Thymus (tissue), 11 donors: ENCODE results near the gene ZNF608. TPM values are rescaled to one million over a fixed set of nuclear protein-coding genes. Genes with fewer than 3 reads are reported as not detected.

ENCODE experiments used
- DNase-seq, 9 donors: peaks; one replicate each; pipeline ENCODE4 v3.0.0-alpha.2; 2013; ENCODE audit warnings: low spot score in 9 of 9, low read depth in 6 of 9, missing footprints in 1 of 9
- H3K27ac ChIP-seq, 2 donors: one replicate each; pipeline ENCODE4 v1.5.1; 2013; ENCODE audit warnings: control low read depth in 1 of 2, low read depth in 1 of 2, low read length in 1 of 2, mild to moderate bottlenecking in 1 of 2, moderate library complexity in 1 of 2
- H3K27me3 ChIP-seq, 2 donors: one replicate each; pipeline ENCODE4 v1.5.1; 2013; ENCODE audit warnings: low read length in 1 of 2; ENCODE audit not compliant: control insufficient read depth in 2 of 2, insufficient read depth in 1 of 2
- H3K36me3 ChIP-seq, 2 donors: one replicate each; pipeline ENCODE4 v1.5.1; 2013; ENCODE audit warnings: low read length in 1 of 2, mild to moderate bottlenecking in 1 of 2, moderate library complexity in 1 of 2; ENCODE audit not compliant: control insufficient read depth in 2 of 2, insufficient read depth in 2 of 2
- H3K4me1 ChIP-seq, 2 donors: one replicate each; pipeline ENCODE4 v1.5.1; 2013; ENCODE audit warnings: low read length in 2 of 2; ENCODE audit not compliant: control insufficient read depth in 2 of 2, insufficient read depth in 2 of 2
- H3K4me3 ChIP-seq, 2 donors: one replicate each; pipeline ENCODE4 v1.5.1; 2013; ENCODE audit warnings: low read length in 2 of 2, control low read depth in 1 of 2, mild to moderate bottlenecking in 1 of 2
- H3K9me3 ChIP-seq, 2 donors: one replicate each; pipeline ENCODE4 v1.5.1; 2013; ENCODE audit warnings: low read length in 1 of 2, mild to moderate bottlenecking in 1 of 2; ENCODE audit not compliant: control insufficient read depth in 2 of 2, insufficient read depth in 1 of 2
- WGBS: extraction: QIAGEN DNeasy Blood & Tissue Kit; methylation state at CpG from one replicate; pipeline ENCODE4 v1.1.7; 2013; 5-methylcytosine and 5-hydroxymethylcytosine counted together
- polyA plus RNA-seq: library from polyadenylated mRNA; stranded (reverse); fragments of 200-250 nt; gene quantifications from one replicate; pipeline ENCODE4 v1.2.3, GENCODE V29; 2013
- total RNA-seq: library from RNA; stranded (reverse); fragments of 120-200 nt; gene quantifications from one replicate; pipeline ENCODE4 v1.2.4, GENCODE V29; 2013
- donor health status: healthy.

ZNF608 gene
- total and polyA plus RNA-seq, 2 donors, result 9.3 to 14.0 TPM

- 91% methylated on average over 3 of the region's 3 CpGs for WGBS
Observed at GRCh38 chr5:124755565-124755964, 9.1 kb upstream of the ZNF608 start.

GRCh38 chr5:124755041-124755440 lies 8.6 kb upstream of the ZNF608 start:
- no peaks in the 10 kb centered on the region for H3K27me3 ChIP-seq

More at GRCh38 chr5:124755565-124755964, 9.1 kb upstream of the ZNF608 start:
- Histone ChIP-seq H3K36me3 (no peaks in the 10 kb centered on the region), H3K27ac (no peak overlapping the region), H3K27me3 (no peaks in the 10 kb centered on the region), H3K4me3 (no peak overlapping the region), H3K4me1 (no peaks in the 10 kb centered on the region), H3K9me3 (no peaks in the 10 kb centered on the region)
- peak in 1 of 9 donors; percentile 60 for DNase-seq

DNA sequence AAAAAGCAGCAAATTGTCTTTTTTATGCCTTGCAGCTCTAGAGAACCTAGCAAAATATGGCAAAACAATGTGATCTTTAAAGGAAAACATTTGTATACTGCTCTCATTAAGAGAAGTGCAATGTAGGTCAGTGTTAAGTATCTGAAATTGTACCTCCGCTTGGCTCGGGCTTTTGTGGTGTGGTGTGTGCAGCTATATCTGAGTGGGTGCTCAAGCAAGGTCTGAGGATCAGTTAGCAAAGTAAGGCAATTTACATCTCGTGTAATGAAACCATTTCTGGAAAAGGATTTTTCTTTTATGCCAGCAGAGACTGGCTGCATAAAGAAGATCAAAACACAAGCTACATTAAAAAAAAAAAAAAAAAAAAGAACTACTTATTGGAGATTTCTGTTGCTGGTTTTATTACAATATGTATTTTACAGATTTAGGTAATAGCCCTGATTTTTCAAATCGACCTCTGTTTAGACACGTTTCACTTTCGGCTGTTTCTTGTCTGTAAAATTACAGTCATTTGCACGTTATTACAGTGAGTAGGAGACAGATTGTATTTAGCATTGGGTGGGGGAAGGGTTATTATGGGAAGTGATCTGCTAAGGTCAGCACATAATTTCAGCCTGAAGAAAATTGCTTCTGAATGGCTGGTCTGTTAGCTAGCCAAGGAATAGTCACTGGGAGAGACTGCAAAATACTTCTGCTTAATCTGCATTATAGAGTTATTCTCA lies 7.9 kb upstream of the ZNF608 start:
- H3K27me3 ChIP-seq, result no peaks in the 10 kb centered on the region
- DNase-seq, result no peak
- no peak overlapping the region for H3K27ac ChIP-seq
- H3K36me3 ChIP-seq, result no peaks in the 10 kb centered on the region
- H3K9me3 ChIP-seq, result no peaks in the 10 kb centered on the region
- H3K4me1 ChIP-seq, result peaks cover 0 to 4% of the 10 kb centered on the region in 2 donors
- H3K4me3 ChIP-seq, result no peak overlapping the region
- 92% methylated on average over 7 of the region's 7 CpGs for WGBS

More at GRCh38 chr5:124755041-124755440, 8.6 kb upstream of the ZNF608 start:
- Histone ChIP-seq H3K36me3 (no peaks in the 10 kb centered on the region), H3K27ac (no peak overlapping the region), H3K9me3 (no peaks in the 10 kb centered on the region), H3K4me1 (no peaks in the 10 kb centered on the region), H3K4me3 (no peak overlapping the region)
- DNase-seq, result no peak
- 97% methylated on average over 2 of the region's 2 CpGs for WGBS

- no peak for DNase-seq
Observed at GRCh38 chr5:124752854-124753720, 6.6 kb upstream of the ZNF608 start.

GRCh38 chr5:124751031-124751430 lies 4.6 kb upstream of the ZNF608 start:
- Histone ChIP-seq H3K4me3 (no peak overlapping the region), H3K9me3 (no peaks in the 10 kb centered on the region), H3K4me1 (peaks cover 0 to 13% of the 10 kb centered on the region in 2 donors), H3K27me3 (peaks cover 0 to 6% of the 10 kb centered on the region in 2 donors), H3K27ac (no peak overlapping the region), H3K36me3 (no peaks in the 10 kb centered on the region)
- DNase-seq, result no peak
- WGBS, result 93% methylated on average over 2 of the region's 2 CpGs

More at GRCh38 chr5:124752854-124753720, 6.6 kb upstream of the ZNF608 start:
- Histone ChIP-seq H3K27ac (no peak overlapping the region), H3K27me3 (no peaks in the 10 kb centered on the region), H3K4me1 (peaks cover 0 to 7% of the 10 kb centered on the region in 2 donors), H3K4me3 (no peak overlapping the region), H3K9me3 (no peaks in the 10 kb centered on the region), H3K36me3 (no peaks in the 10 kb centered on the region)
- 94% methylated on average over 6 of the region's 6 CpGs for WGBS

DNA sequence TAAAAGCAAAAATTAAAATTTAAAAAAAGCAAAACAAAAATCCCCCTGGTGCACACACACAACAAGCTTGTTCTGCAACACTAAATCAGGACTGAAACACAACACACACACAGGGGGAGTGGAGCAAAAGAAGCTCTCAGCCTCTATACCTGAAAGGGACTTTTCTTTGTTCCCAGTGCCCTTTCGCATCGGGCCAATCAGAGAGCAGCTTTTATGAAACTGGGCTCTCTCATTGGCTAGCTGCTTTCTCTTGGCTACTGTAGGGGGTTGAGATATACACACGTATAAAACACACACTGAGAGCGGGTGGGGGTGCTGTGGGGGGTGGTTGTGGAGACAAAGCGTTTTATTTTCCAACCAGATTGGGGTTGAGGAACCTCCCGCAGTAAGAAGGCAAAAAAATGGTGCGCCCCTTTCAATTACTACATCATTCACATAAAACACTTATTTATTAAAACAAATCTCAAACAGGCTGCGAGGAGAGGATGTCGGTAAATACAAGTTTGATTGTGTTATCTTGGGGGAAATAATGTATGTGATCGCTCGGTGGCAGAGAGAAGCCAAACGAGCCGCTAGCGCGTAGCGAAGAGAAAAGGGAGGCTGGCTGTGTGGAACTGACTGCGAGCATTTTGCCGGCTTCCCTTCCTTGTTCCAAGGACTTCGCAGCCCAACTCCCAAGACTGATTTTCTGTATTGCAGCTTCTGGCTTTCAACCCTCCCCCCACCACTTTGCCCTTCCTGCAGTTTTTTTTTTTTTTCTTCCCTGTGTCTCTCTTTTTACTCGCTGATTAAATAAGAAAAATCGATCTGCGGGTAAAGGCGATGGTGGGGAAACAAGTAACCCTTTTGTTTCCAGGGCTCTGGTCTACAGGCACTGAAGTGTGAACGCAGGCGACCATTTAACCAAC lies 2.5 kb upstream of the ZNF608 start:
- peaks cover 3 to 21% of the 10 kb centered on the region in 2 donors for H3K4me1 ChIP-seq
- H3K9me3 ChIP-seq, result no peaks in the 10 kb centered on the region
- peak overlapping the region; percentile 72 to 88 for H3K27ac ChIP-seq
- H3K27me3 ChIP-seq, result peaks cover 0 to 15% of the 10 kb centered on the region in 2 donors
- WGBS, result 9% methylated on average over 25 of the region's 25 CpGs
- no peaks in the 10 kb centered on the region for H3K36me3 ChIP-seq
- peak overlapping the region; percentile 46 to 64 for H3K4me3 ChIP-seq
- peak; percentile 62 to 96 (median 86) for DNase-seq

- peak in 2 of 9 donors; percentile 47 to 70 for DNase-seq
- Histone ChIP-seq H3K36me3 (no peaks in the 10 kb centered on the region), H3K27ac (peak overlapping the region; percentile 81 to 88), H3K9me3 (no peaks in the 10 kb centered on the region), H3K4me3 (peak overlapping the region; percentile 46 to 64), H3K27me3 (peaks cover 0 to 15% of the 10 kb centered on the region in 2 donors), H3K4me1 (peaks cover 3 to 29% of the 10 kb centered on the region in 2 donors)
- WGBS, result under 1% methylated on average over 17 of the region's 17 CpGs
Observed at GRCh38 chr5:124747791-124748686, 1.6 kb upstream of the ZNF608 start.
